WI38 (cell line): ENCODE results near the gene HNRNPR.

ENCODE experiments used
- H3K4me3 ChIP-seq: 2 replicates; pipeline ENCODE4 v1.5.1; 2011; ENCODE audit warnings: low read depth, mild to moderate bottlenecking, control low read depth, low read length
- TF ChIP-seq, protein P1 (sequence below): IDR thresholded peaks from 2 replicates; pipeline ENCODE4 v1.5.1; 2012; ENCODE audit warnings: low read depth, mild to moderate bottlenecking, control low read depth, low read length

The HNRNPR gene

GRCh38 chr1:23367451-23367790, 23.3 kb upstream of the HNRNPR start:
- TF ChIP-seq, protein P1, sequence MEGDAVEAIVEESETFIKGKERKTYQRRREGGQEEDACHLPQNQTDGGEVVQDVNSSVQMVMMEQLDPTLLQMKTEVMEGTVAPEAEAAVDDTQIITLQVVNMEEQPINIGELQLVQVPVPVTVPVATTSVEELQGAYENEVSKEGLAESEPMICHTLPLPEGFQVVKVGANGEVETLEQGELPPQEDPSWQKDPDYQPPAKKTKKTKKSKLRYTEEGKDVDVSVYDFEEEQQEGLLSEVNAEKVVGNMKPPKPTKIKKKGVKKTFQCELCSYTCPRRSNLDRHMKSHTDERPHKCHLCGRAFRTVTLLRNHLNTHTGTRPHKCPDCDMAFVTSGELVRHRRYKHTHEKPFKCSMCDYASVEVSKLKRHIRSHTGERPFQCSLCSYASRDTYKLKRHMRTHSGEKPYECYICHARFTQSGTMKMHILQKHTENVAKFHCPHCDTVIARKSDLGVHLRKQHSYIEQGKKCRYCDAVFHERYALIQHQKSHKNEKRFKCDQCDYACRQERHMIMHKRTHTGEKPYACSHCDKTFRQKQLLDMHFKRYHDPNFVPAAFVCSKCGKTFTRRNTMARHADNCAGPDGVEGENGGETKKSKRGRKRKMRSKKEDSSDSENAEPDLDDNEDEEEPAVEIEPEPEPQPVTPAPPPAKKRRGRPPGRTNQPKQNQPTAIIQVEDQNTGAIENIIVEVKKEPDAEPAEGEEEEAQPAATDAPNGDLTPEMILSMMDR = no peak
- H3K4me3 ChIP-seq = peak overlapping the region; percentile 97

- TF ChIP-seq, protein P1 = no peak
- no peak overlapping the region for H3K4me3 ChIP-seq
These were observed 22.5 kb upstream of the HNRNPR start for GRCh38 chr1:23366598-23366997.

GRCh38 chr1:23366146-23366545, 22.1 kb upstream of the HNRNPR start:
- TF ChIP-seq, protein P1 = no peak
- no peak overlapping the region for H3K4me3 ChIP-seq

GRCh38 chr1:23362218-23362713, 18.2 kb upstream of the HNRNPR start:
- TF ChIP-seq, protein P1 = no peak
- H3K4me3 ChIP-seq = no peak overlapping the region

- no peak overlapping the region for H3K4me3 ChIP-seq
- TF ChIP-seq, protein P1 = no peak
These were observed 14.3 kb upstream of the HNRNPR start for GRCh38 chr1:23358310-23358875.

DNA sequence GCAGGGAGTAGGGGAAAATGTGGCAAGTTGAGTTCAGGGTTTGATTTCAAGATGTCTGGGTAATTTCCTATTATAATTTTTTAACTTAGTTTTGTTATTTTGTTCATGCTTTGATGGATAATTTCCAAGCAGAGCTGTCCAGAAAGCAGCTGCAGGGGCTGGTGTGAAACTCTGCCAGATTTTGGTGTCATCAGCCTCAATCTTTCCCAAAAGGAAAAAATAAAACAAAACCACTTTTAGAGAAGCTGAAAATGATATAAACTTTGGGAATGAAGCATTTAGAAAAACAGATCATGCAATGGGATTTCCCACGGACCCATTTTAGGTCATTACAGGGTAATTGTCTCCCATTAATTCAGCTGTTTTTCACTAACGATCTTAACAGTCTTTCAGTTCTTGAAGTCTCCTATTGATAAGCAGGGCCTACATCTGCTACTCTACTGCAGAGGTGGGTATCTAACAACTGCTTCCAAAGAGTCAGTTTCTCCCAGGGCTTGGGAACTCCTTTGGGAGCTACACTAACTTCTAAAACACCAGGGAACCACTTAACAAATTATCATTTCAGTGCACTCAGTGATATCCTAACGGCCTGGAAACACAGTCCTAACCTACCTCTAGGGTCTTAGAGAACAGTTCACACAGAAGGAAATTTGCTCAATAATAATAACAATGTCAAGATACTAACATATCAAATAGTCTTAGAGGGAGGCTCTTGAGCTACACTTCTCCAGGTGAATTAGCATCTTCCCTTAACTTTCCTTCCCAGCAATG, 13.2 kb upstream of the HNRNPR start:
- TF ChIP-seq, protein P1 = no peak
- no peak overlapping the region for H3K4me3 ChIP-seq

- H3K4me3 ChIP-seq = no peak overlapping the region
- TF ChIP-seq, protein P1 = no peak
These were observed 12.5 kb upstream of the HNRNPR start for GRCh38 chr1:23356471-23357137.
